ENCODE results near the gene UNC5A. TPM values are rescaled to one million over a fixed set of nuclear protein-coding genes. Genes with fewer than 3 reads are reported as not detected.
A peak's percentile ranks its signal among the peaks of the same experiment; 100 is the strongest.

Gene UNC5A
- total and polyA plus RNA-seq, 4 donors = not detected

DNA sequence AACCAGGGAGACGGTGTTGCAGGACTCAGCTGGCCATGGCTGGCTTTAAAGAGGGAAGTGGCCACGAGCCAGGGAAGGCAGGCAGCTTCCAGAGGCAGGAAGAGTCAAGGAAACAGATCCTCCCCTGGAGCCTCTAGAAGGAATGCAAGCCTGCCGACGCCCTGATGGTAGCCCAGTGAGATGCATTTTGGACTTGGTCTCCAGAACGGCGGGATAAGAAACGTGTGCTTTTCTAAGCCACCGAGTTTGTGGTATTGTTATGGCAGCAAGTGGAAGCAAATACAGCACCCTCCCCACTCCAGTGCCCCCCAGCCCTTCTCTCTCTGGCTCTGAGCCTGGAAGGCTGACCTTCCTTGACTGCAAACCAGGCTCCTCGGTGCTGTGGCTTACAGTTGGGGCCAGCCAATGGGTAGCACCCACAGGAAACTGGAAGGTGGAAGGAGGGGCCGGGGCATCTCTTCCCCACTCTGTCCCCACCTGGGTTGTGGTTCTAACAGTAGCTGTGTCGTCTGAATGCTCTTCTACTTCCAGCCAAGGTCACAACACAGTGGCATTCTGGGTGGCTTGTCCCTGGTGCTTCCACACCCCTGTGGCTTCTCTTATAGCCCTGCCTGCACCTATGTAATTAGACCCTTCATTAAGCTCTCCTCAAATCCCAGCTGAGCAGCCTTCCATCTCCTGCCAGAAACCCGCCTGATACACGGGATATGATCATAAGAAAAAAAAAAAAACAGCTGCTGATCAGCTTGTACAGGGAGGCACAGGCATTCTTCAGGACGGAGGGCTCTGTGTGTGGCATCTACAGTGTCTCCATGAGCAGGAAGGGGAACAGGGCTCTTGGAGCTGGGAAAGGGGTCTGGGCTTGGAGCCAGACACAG is 29.9 kb upstream of the UNC5A start:
- 59 to 62% methylated on average over 14 of the region's 14 CpGs for WGBS, 2 donors
- H3K4me3 ChIP-seq (ENCODE audit: low read length in 2 of 2) = no peak overlapping the region
- no peaks in the 10 kb centered on the region for H3K4me1 ChIP-seq (ENCODE audit: control insufficient read depth in 1 of 2, insufficient read depth in 2 of 2, low read length in 2 of 2)
- H3K36me3 ChIP-seq (ENCODE audit: control insufficient read depth in 1 of 2, insufficient read depth in 2 of 2, low read length in 1 of 2) = no peaks in the 10 kb centered on the region
- H3K27me3 ChIP-seq (ENCODE audit: control insufficient read depth in 1 of 2, insufficient read depth in 2 of 2, low read length in 1 of 2) = no peaks in the 10 kb centered on the region
- DNase-seq = peak in 1 of 2 donors; percentile 37
- intact Hi-C loops (cut with DNase I) = no loop called here
- no peak for ATAC-seq (ENCODE audit: low FRiP score)
- no peaks in the 10 kb centered on the region for H3K9me3 ChIP-seq (ENCODE audit: control insufficient read depth, low read length)
- H3K27ac ChIP-seq (ENCODE audit: low read depth in 1 of 2, low read length in 2 of 2) = no peak overlapping the region

DNA sequence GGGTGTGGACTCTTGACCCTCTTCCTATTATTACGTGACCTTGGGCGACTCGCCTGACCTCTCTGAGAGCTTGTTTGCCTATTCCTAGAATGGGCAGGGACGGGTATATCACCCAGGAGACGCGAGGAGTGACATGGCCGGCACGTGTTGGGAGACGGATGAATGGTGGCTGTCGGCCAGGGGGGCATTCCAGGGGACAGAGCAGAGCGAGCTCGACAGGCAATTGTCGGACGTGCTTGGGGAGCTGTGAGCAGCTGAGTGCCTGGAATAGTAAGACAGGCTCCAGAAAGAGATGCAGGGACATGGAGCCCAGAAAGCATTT is 29.3 kb upstream of the UNC5A start:
- no peaks in the 10 kb centered on the region for H3K36me3 ChIP-seq (ENCODE audit: control insufficient read depth in 1 of 2, insufficient read depth in 2 of 2, low read length in 1 of 2)
- WGBS, 2 donors = 17 to 19% methylated on average over 14 of the region's 14 CpGs
- ATAC-seq (ENCODE audit: low FRiP score) (no peak), DNase-seq (peak in 1 of 2 donors; percentile 51)
- H3K27ac ChIP-seq (ENCODE audit: low read depth in 1 of 2, low read length in 2 of 2) = no peak overlapping the region
- intact Hi-C loops (cut with DNase I) = no loop called here
- no peak overlapping the region for H3K4me3 ChIP-seq (ENCODE audit: low read length in 2 of 2)
- no peaks in the 10 kb centered on the region for H3K9me3 ChIP-seq (ENCODE audit: control insufficient read depth, low read length)
- H3K4me1 ChIP-seq (ENCODE audit: control insufficient read depth in 1 of 2, insufficient read depth in 2 of 2, low read length in 2 of 2) = no peaks in the 10 kb centered on the region
- H3K27me3 ChIP-seq (ENCODE audit: control insufficient read depth in 1 of 2, insufficient read depth in 2 of 2, low read length in 1 of 2) = no peaks in the 10 kb centered on the region

DNA sequence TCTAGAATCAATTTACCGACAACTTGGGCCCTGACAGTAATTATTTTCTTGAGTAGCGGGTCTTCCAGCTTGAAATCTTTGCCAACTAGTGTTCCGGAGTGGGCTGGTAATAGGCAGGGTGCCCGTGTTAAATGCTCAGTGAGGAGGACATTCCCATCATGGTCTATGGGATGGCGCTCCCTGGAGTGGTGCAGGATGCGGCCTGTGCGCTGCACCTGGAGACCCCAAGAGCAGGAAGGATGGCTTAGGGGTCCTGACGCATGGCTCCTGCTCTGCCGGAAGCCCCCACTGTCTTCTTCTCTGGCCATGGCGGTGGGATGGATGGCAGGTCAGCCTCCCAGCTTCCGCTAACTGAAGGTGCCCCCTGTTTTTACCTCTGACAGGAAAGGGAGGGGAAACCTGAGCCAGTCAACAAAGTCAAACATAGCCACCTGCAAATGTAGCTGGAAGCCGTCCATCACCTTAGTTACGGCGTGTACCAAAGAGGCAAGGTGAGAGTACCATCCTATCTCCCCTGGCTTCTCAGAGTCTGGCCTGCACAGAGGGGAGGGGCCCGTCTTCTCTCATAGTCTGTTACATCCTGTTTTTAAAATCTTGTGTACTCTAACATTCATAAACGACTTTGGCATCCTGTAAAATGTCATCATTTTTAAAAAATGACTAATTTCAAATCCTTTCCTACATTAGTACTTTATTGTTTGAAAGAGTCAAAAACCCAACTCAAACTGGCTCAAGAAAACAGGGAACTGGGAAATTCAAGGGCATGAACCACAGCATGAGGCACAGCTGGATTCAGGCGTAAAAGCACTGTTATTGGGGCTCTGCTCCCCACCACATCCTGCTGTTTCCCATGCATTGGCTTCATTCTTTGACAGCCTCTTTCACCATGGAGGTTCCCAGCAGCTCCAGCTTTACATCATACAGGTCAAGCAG is 28.5 kb upstream of the UNC5A start:
- no peaks in the 10 kb centered on the region for H3K9me3 ChIP-seq (ENCODE audit: control insufficient read depth, low read length)
- H3K4me1 ChIP-seq (ENCODE audit: control insufficient read depth in 1 of 2, insufficient read depth in 2 of 2, low read length in 2 of 2) = no peaks in the 10 kb centered on the region
- DNase-seq (peak in 1 of 2 donors; percentile 17), ATAC-seq (ENCODE audit: low FRiP score) (no peak)
- intact Hi-C loops (cut with DNase I) = no loop called here
- WGBS, 2 donors = 81 to 83% methylated on average over 17 of the region's 17 CpGs
- H3K27me3 ChIP-seq (ENCODE audit: control insufficient read depth in 1 of 2, insufficient read depth in 2 of 2, low read length in 1 of 2) = no peaks in the 10 kb centered on the region
- no peaks in the 10 kb centered on the region for H3K36me3 ChIP-seq (ENCODE audit: control insufficient read depth in 1 of 2, insufficient read depth in 2 of 2, low read length in 1 of 2)
- no peak overlapping the region for H3K4me3 ChIP-seq (ENCODE audit: low read length in 2 of 2)
- H3K27ac ChIP-seq (ENCODE audit: low read depth in 1 of 2, low read length in 2 of 2) = no peak overlapping the region

DNA sequence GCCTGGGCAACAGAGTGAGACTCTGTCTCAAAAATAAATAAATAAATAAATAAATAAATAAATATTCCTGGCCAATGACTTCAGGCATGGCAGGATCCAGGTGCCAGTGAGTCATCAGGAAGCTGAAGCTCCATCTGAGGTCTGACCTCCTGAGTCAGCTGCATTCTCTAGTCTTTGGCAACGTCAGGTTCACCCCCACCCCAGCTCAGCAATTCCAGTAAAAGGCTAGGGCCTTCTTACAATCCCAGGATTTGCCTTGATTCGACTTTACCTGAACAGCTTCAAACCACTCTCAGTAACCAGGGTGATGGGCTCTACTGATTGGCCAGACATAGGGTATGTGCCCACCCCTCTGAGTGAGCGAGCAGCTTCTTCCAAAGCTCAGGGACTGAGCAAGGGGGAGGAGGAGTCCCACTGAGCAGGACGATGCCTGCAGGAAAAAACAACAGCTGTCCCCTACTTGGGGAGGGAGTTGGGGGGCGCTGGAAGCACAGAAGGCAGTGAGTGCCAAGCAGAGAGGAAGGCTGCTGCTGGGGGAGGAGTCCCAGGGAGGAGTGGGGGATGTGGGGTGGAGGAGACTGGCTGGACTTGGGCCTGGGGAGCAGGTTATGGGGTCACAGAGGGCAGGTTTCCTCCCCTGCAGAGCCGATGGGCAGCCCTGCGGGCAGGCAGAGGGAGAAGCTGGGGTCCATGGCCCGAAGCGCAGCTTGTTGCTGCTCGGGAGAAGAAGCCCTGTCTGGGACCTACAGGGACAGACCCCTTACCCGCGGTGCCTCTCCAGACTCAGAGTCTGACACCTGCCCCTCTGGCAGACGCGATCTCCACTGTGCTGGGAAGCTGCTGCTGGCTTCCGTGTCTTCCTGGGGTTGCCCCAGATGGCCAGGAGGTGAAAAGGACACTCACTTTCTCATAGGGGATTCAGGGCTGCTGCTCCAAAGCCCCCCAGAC is 25.9 kb upstream of the UNC5A start:
- no peaks in the 10 kb centered on the region for H3K27me3 ChIP-seq (ENCODE audit: control insufficient read depth in 1 of 2, insufficient read depth in 2 of 2, low read length in 1 of 2)
- no peak for ATAC-seq (ENCODE audit: low FRiP score)
- no peaks in the 10 kb centered on the region for H3K4me1 ChIP-seq (ENCODE audit: control insufficient read depth in 1 of 2, insufficient read depth in 2 of 2, low read length in 2 of 2)
- H3K9me3 ChIP-seq (ENCODE audit: control insufficient read depth, low read length) = no peaks in the 10 kb centered on the region
- intact Hi-C loops (cut with DNase I) = no loop called here
- H3K27ac ChIP-seq (ENCODE audit: low read depth in 1 of 2, low read length in 2 of 2) = no peak overlapping the region
- H3K36me3 ChIP-seq (ENCODE audit: control insufficient read depth in 1 of 2, insufficient read depth in 2 of 2, low read length in 1 of 2) = no peaks in the 10 kb centered on the region
- H3K4me3 ChIP-seq (ENCODE audit: low read length in 2 of 2) = no peak overlapping the region
- peak in 1 of 2 donors; percentile 43 for DNase-seq
- 8 to 14% methylated on average over 14 to 15 of the region's 15 CpGs for WGBS, 2 donors

DNA sequence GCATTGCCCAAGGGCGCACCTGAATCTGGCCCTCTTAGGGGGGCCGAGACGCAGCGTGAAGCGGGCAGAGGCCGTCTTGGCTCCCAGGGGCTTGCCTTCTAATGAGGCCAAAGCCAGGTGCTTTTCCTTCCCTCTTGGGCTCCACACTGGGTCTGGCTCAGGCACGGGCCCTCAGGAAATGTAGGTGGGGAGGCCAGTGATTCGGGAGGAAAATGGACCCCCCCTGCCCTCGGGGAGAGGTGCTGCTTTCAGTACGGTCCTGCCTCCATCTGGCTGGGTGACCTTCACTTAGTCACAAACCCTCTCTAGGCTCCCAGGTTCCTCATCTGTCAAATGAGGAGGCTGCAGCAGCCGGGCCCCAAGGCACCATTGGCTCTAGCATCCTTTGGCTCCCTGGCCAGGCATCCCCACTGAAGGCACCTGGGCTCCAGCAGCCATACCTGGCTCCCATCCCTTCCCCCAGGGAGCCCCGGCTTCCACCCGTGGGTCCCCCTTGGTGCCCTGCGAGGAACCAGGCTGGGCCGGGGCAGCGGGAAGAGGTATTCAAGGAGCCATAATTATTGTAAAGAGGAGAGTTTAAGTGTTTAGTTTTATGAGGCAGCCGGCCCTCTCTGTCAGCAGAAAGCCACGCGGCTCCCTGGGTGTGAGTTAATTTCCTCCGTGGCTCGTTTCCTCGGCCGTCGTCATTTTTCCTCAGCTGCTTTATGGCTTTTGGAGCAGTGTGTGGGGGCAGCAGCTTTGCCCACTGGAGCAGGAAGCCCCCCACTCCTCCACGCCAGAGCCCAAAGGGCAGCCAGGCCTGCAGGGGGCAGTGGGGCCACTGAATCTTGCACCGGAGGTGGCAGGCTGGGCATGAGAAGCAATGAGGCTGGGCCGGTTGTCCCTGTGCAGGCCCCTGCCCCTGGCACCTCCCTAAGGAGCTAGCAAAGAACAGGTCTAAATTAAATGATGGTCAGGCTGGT is 24.9 kb upstream of the UNC5A start:
- H3K36me3 ChIP-seq (ENCODE audit: control insufficient read depth in 1 of 2, insufficient read depth in 2 of 2, low read length in 1 of 2) = no peaks in the 10 kb centered on the region
- WGBS, 2 donors = 50 to 52% methylated on average over 27 of the region's 27 CpGs
- H3K9me3 ChIP-seq (ENCODE audit: control insufficient read depth, low read length) = no peaks in the 10 kb centered on the region
- H3K27ac ChIP-seq (ENCODE audit: low read depth in 1 of 2, low read length in 2 of 2) = no peak overlapping the region
- no peaks in the 10 kb centered on the region for H3K4me1 ChIP-seq (ENCODE audit: control insufficient read depth in 1 of 2, insufficient read depth in 2 of 2, low read length in 2 of 2)
- H3K4me3 ChIP-seq (ENCODE audit: low read length in 2 of 2) = no peak overlapping the region
- DNase-seq (peak in 1 of 2 donors; percentile 51), ATAC-seq (ENCODE audit: low FRiP score) (no peak)
- intact Hi-C loops (cut with DNase I) = no loop called here
- H3K27me3 ChIP-seq (ENCODE audit: control insufficient read depth in 1 of 2, insufficient read depth in 2 of 2, low read length in 1 of 2) = no peaks in the 10 kb centered on the region

DNA sequence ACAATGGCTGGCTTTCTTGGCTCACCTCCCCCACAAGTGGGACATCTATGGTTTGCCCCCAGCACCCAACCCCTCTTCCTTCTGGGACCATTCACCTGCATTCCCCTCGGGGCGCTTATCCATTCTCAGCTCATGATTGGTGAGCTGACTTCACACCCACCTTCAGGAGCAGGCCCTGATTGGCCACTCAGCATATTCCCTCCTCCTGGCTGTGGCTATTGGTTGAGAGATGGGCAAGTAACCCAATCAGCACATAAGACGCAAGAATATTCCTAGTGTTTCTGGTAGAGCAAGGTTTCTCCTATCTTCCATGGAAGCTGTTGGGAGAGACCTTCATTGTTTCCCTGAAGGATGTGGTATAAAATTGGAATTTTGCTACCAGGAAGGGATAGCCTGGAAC is 22.7 kb upstream of the UNC5A start:
- Histone ChIP-seq H3K4me1 (ENCODE audit: control insufficient read depth in 1 of 2, insufficient read depth in 2 of 2, low read length in 2 of 2) (no peaks in the 10 kb centered on the region), H3K36me3 (ENCODE audit: control insufficient read depth in 1 of 2, insufficient read depth in 2 of 2, low read length in 1 of 2) (no peaks in the 10 kb centered on the region), H3K9me3 (ENCODE audit: control insufficient read depth, low read length) (no peaks in the 10 kb centered on the region), H3K27me3 (ENCODE audit: control insufficient read depth in 1 of 2, insufficient read depth in 2 of 2, low read length in 1 of 2) (no peaks in the 10 kb centered on the region), H3K4me3 (ENCODE audit: low read length in 2 of 2) (no peak overlapping the region), H3K27ac (ENCODE audit: low read depth in 1 of 2, low read length in 2 of 2) (no peak overlapping the region)
- intact Hi-C loops (cut with DNase I) = no loop called here
- ATAC-seq (ENCODE audit: low FRiP score) = no peak
- WGBS, 2 donors = 82 to 88% methylated on average over 3 of the region's 3 CpGs
- DNase-seq = no peak

DNA sequence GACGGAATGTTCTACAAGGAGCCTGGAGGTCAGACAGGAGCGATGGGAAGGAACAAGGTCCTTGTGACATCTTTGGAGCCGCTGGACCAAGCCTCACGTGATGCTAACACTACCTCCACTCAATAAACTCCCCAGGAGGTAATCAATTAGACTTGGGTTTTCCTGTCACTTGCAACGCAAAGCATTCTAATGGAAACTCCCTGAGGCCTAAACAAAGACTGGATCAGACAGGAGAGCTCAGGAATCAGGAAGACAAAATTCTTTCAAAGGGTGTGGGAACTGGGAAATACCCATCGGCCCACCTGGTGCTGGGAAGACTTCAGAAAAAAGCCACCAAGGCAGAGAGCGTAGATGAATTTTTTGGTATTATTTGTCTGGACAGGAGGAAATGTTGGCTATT is 22.3 kb upstream of the UNC5A start:
- intact Hi-C loops (cut with DNase I) = no loop called here
- ATAC-seq (ENCODE audit: low FRiP score) (no peak), DNase-seq (no peak)
- Histone ChIP-seq H3K4me3 (ENCODE audit: low read length in 2 of 2) (no peak overlapping the region), H3K36me3 (ENCODE audit: control insufficient read depth in 1 of 2, insufficient read depth in 2 of 2, low read length in 1 of 2) (no peaks in the 10 kb centered on the region), H3K4me1 (ENCODE audit: control insufficient read depth in 1 of 2, insufficient read depth in 2 of 2, low read length in 2 of 2) (no peaks in the 10 kb centered on the region), H3K27me3 (ENCODE audit: control insufficient read depth in 1 of 2, insufficient read depth in 2 of 2, low read length in 1 of 2) (no peaks in the 10 kb centered on the region), H3K9me3 (ENCODE audit: control insufficient read depth, low read length) (no peaks in the 10 kb centered on the region), H3K27ac (ENCODE audit: low read depth in 1 of 2, low read length in 2 of 2) (no peak overlapping the region)
- WGBS, 2 donors = 55 to 56% methylated on average over 7 of the region's 7 CpGs

Measured in aorta (tissue), 5 donors.